Caki2 (cell line): Measurements from ENCODE around the gene SNX20. TPM values are rescaled to one million over a fixed set of nuclear protein-coding genes. Genes with fewer than 3 reads are reported as not detected.

Source experiments
- DNase-seq: peaks from one replicate; pipeline ENCODE4 v3.0.0-alpha.2; 2015; ENCODE audit warnings: low read depth
- in situ Hi-C: cut with HindIII; loops from 2 replicates; pipeline ENCODE4 v1.10.0; 2016; ENCODE audit warnings: low sequenced_read_pairs, low pct_unique_long_range_greater_than_20kb, mixed read lengths
- total RNA-seq: library from RNA; depleted of rRNA; stranded (reverse); fragments of >200 nt; shearing (Covaris generic); gene quantifications from 2 replicates; pipeline ENCODE4 v1.2.3, GENCODE V29; 2014; ENCODE audit warnings: low replicate concordance

SNX20 gene
- total RNA-seq, 1 experiment from 2014 or later, result not detected

DNA sequence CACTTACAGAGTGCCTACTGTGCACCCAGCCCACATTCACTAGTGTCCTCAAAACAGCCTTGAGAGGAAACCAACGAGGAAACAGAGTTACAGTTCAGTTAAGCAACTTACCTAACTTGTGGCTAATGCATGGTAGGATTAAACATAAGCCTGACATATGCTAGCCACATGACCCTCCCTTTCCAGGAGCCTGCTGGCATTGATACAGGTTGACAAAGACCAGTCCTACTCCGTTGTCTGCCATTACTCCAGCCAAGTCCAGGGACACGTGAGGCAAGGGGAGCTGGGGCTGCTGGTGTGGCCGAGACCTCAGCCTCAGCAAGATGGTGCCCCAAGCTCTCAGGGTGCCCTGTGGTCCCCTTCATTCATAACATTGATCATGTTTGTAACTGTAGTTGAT, 37.9 kb downstream of the SNX20 start:
- DNase-seq, result no peak
- in situ Hi-C loops, result no loop called here

DNA sequence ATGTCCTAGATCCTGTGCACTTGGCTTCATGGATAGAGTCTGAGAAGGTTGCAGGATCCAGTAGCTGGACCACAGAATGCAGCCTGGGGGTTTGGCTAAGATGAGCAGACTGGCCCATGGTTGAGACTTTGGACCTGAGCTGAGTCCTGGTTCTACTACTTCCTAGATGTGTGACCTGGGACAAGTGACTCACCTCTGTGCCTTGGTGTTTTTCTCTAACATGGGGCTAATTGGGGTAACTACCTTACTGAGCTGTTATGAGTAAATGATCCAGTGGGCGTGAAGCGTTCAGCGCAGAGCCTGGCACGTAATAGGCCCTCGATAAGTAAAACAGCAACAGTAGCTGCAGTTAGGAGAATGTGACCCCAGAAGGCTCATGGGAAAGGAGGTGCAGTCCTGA, 38.8 kb downstream of the SNX20 start:
- in situ Hi-C loops, result no loop called here
- DNase-seq, result no peak

GRCh38 chr16:50641818-50642187, 39.3 kb downstream of the SNX20 start:
- DNase-seq, result no peak
- in situ Hi-C loops, result no loop called here

DNA sequence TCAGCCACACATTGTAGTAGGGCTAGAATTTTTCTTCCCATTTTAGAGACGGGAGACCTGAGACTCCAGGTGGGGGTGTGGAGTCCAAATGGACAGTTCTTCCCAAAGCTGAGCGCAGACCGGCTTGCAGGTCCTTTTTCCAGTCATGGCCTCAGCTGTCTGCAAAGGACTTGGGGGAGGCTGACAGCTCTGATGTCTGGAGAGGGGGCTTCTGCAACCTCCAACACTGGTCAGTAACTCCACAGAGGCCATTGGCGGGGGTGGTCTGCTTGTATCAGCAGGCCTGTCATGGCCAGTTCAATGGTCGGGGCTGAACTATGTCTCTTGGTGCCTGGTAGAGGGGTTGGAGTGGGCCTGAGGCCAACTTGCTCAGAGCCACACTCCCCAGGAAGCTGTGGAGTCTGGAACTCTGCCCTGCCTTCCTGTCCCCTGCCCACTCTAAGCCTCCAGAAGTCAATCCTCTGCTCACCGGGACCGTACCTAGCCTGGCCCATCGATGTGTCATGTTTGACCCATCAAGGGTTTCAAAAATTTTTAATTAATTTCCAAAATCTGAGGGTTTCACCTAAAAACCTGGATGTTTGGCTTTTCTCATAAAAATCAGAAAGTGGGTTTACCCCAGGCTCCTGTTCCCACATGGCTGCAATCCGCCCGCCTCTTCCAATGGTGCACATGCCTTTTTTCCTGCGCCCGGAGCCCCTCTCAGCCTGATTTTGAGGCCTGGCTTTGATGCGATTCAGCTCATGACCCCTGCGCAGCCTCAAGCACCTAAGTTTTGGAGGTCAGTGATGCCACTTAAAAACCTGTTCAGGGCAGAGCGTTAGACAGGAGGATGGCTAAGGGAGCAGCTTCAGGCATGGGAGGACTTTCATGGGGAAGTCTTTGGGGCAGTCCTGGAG, 39.9 kb downstream of the SNX20 start:
- DNase-seq, result no peak
- in situ Hi-C loops, result no loop called here

GRCh38 chr16:50640391-50640790, 40.7 kb downstream of the SNX20 start:
- in situ Hi-C loops, result no loop called here
- DNase-seq, result peak; percentile 9

GRCh38 chr16:50638816-50639670, 42.1 kb downstream of the SNX20 start:
- in situ Hi-C loops, result no loop called here
- no peak for DNase-seq

DNA sequence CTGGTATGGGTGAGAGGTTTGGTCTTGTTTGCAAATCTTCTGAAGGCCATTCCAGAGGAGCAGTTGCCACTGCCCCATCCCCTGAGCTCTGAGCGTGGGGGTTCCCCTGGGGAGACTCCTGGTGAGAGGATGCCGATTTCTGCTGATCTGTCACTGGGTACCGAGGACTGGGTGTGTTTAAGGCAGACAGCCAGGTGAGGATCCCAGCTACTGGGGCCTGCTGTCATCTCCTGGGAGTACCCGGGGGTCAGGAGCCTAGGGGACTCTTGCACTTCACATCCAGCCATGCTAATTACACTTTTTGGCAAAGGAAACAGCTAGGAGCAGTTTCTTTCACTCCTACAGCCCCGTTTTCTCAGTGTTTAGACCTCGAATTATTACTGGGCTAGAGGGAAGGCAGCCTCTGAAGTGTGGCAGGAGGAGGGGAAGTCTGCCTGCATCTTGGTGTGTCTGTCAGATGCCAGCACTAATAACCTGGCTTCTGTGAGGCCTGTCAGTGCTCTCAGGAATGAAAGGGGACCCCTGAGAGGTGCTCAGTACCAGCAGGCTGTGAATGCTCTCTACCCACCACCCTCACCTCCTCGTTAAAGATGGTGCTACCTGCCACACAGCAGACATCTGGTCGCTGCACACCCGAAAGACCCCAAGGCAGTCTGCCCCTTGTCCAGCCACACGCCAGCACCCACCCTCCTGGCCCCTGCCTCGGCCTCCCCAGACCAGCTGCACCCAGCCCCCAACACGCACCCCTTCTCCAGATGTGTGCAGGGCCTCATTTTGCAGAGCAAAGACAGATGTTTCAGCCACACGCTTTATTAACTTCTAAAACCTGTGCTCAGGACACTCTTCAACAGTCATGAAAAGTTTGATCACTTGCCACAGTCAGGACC, 43.2 kb downstream of the SNX20 start:
- DNase-seq, result no peak
- in situ Hi-C loops, result no loop called here

- in situ Hi-C loops, result no loop called here
- DNase-seq, result no peak
Measured at GRCh38 chr16:50636753-50637374, 44.2 kb downstream of the SNX20 start.

GRCh38 chr16:50635505-50636392, 45.4 kb downstream of the SNX20 start:
- in situ Hi-C loops, result no loop called here
- DNase-seq, result no peak

DNA sequence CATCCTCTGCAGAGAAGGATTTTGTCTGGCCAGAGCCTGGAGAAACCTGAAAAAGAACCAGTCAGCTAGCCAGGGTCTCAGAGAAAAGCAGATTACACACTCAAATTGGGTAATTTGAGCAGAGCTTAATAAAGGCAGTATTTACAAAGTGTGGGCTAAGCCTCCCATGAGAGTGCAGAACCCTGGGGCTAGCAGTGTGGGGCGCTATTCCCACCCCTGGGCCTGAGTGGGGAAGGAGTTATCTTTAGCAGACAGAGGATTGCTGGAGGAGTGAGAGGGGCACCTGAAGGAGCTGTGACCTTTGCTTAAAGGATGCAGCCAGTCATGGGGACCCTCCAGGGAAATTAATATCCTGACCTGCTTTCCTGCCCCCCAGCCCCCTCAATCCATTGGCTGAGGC, 46.2 kb downstream of the SNX20 start:
- no peak for DNase-seq
- in situ Hi-C loops, result no loop called here

- in situ Hi-C loops, result no loop called here
- DNase-seq, result no peak
Measured at GRCh38 chr16:50634090-50634489, 47.0 kb downstream of the SNX20 start.

DNA sequence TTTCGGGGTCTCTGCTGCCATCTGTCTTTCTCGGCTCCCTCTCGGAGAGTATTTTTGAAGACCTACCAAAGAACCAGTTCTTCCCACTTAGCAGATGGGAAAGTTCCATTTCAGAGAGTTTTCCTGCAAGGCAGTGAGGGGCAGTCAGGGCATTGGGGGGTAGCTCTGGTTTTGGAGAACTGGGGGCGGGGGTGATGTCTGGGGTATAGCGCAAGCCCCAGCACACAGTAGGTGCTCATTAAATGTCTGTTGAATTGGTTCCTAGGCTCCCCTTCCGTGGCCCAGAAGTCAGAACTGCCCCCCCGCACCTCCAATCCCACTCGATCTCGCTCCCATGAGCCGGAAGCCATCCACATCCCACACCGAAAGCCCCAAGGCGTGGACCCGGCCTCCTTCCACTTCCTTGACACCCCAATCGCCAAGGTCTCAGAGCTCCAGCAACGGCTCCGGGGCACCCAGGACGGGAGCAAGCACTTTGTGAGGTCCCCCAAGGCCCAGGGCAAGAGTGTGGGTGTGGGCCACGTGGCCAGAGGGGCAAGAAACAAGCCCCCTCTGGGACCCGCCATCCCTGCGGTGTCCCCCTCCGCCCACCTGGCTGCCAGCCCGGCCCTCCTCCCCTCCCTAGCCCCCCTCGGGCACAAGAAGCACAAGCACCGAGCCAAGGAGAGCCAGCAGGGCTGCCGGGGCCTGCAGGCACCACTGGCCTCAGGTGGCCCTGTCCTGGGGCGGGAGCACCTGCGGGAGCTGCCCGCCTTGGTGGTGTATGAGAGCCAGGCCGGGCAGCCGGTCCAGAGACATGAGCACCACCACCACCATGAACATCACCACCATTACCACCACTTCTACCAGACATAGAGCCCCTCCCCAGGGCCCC, 47.9 kb downstream of the SNX20 start:
- in situ Hi-C loops, result no loop called here

DNA sequence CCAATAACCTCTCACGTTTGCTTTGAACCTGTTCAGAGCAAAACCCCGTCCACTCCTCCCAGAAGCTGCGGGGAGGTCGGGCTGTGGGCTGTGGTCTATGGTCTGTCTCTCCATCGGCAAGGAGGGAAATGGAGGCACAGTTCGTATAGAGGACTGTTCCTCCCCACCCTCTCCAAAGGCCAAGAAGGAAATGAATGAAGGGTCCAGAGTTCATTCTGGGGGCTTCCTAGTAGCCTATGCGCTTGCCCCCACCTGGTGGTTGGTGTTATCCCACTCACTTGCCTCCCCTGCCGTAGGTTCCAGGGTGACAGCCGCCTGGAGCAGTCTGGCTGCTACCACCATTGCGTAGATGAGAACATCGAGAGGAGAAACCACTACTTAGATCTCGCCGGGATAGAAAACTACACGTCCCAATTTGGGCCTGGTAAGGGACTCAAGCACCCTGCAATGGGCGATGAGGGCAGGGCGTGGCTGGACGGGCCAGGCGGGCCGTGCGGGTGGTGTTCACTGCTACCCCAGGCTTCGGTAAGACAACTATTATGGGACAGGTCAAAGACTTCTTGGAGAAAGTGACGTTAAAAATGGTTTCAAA, 49.0 kb downstream of the SNX20 start:
- no peak for DNase-seq
- in situ Hi-C loops, result no loop called here

More for the DNA sequence above, 47.9 kb downstream of the SNX20 start:
- no peak for DNase-seq

- DNase-seq, result no peak
- in situ Hi-C loops, result no loop called here
Measured at GRCh38 chr16:50631249-50631984, 49.7 kb downstream of the SNX20 start.

DNA sequence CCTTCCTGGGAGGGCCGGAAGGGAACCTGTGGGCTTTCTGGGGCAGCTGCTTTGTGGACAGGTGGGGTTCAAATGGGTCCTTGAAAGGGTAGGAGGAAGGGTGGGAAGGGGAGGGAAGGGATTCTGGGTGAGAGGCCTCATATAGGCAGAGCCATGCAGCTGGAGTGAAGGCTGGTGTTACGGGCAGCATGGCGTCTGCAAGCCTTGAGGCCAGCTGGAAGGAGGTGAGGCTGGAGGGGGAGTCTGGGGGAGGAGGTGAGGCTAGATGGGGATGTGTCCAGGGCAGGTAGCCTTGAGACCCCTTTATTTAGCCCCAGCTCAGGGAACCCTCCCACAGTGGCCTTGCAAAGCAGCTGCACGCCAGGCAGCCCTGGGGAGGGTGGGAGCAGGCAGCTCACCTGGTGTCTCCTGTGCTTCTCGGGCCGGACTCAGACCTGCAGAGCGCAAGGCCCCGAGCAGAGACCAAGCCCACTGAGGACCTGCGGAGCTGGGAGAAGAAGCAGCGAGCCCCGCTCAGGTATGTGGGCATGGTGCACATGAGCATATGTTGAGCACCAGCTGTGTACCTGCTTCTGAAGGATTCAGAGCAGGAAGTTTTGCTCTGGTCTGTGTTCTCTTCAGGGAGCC, 50.6 kb downstream of the SNX20 start:
- in situ Hi-C loops, result no loop called here
- DNase-seq, result no peak
